ENCODE measurements around the gene NTPCR.

GRCh38 chr1:233032916-233033315 is 82.5 kb downstream of the NTPCR start:
- TF ChIP-seq CTCF (IDR thresholded peaks at IDR 0.05 in 8 of 11, conservative IDR thresholded peaks at IDR 0.05 in 3 of 11) (no peak), POLR2AphosphoS5 (IDR thresholded peaks at IDR 0.05) (no peak)
